ENCODE data around the gene ACTR3C.
"Not testable (repeated sequence)": the region's sequence is repeated elsewhere in the genome, so short reads cannot be mapped to it uniquely, and the experiment has no call there.

ACTR3C gene

GRCh38 chr7:150242935-150243334 lies 80.4 kb downstream of the ACTR3C start:
- DNase-seq: not testable (repeated sequence)

GRCh38 chr7:150225444-150225843 lies 97.9 kb downstream of the ACTR3C start:
- not testable (repeated sequence) for DNase-seq

GRCh38 chr7:150222083-150222972 lies 101.0 kb downstream of the ACTR3C start:
- DNase-seq: not testable (repeated sequence)

GRCh38 chr7:150220673-150221181 lies 102.6 kb downstream of the ACTR3C start:
- not testable (repeated sequence) for DNase-seq

- not testable (repeated sequence) for DNase-seq
Observed at GRCh38 chr7:150219941-150220658, 103.2 kb downstream of the ACTR3C start.

- not testable (repeated sequence) for DNase-seq
Observed at GRCh38 chr7:150206848-150207247, 116.5 kb downstream of the ACTR3C start.

- not testable (repeated sequence) for DNase-seq
Observed at GRCh38 chr7:150205866-150206265, 117.5 kb downstream of the ACTR3C start.

- DNase-seq: not testable (repeated sequence)
Observed at GRCh38 chr7:150204577-150204976, 118.8 kb downstream of the ACTR3C start.

- not testable (repeated sequence) for DNase-seq
Observed at GRCh38 chr7:150202894-150203293, 120.5 kb downstream of the ACTR3C start.

Measured in erythroblast (primary cell).